ENCODE measurements around the gene EDRF1. TPM values are rescaled to one million over a fixed set of nuclear protein-coding genes. Genes with fewer than 3 reads are reported as not detected.
A peak's percentile ranks its signal among the peaks of the same experiment; 100 is the strongest.
"Not testable (repeated sequence)": the region's sequence is repeated elsewhere in the genome, so short reads cannot be mapped to it uniquely, and the experiment has no call there.

Gene EDRF1, protein sequence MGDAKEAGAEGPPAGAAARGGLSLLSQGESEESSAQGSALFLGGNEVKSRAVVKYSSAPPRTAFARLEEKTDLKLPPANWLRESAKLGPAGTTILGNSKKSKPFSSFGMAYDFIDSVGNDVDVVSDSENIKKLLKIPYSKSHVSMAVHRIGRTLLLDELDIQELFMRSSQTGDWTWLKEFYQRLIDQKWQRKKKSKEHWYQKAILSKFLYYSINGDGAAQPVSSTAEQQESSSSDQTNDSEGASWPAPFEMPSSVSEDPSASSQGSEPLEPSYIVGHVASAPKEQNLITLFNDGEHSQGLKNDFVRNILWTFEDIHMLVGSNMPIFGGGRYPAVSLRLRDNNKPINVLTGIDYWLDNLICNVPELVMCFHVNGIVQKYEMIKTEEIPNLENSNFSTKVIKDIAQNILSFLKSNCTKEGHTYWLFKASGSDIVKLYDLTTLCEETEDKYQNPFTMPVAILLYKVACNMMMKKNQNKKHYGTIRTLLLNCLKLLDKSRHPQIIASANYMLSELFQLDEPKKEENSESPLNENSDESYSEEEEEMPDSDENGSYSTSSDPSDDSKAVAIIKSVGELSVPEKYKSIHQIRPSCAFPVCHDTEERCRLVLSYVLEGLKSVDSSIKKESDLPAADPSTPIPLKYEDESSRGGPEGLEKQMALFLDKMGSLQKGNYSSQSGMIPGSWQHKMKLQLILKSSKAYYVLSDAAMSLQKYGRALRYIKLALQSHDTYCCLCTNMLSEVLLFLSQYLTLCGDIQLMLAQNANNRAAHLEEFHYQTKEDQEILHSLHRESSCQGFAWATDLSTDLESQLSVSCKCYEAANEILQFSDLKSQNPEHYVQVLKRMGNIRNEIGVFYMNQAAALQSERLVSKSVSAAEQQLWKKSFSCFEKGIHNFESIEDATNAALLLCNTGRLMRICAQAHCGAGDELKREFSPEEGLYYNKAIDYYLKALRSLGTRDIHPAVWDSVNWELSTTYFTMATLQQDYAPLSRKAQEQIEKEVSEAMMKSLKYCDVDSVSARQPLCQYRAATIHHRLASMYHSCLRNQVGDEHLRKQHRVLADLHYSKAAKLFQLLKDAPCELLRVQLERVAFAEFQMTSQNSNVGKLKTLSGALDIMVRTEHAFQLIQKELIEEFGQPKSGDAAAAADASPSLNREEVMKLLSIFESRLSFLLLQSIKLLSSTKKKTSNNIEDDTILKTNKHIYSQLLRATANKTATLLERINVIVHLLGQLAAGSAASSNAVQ
- total RNA-seq, result 17.0 and 23.2 TPM in 2 replicates

DNA sequence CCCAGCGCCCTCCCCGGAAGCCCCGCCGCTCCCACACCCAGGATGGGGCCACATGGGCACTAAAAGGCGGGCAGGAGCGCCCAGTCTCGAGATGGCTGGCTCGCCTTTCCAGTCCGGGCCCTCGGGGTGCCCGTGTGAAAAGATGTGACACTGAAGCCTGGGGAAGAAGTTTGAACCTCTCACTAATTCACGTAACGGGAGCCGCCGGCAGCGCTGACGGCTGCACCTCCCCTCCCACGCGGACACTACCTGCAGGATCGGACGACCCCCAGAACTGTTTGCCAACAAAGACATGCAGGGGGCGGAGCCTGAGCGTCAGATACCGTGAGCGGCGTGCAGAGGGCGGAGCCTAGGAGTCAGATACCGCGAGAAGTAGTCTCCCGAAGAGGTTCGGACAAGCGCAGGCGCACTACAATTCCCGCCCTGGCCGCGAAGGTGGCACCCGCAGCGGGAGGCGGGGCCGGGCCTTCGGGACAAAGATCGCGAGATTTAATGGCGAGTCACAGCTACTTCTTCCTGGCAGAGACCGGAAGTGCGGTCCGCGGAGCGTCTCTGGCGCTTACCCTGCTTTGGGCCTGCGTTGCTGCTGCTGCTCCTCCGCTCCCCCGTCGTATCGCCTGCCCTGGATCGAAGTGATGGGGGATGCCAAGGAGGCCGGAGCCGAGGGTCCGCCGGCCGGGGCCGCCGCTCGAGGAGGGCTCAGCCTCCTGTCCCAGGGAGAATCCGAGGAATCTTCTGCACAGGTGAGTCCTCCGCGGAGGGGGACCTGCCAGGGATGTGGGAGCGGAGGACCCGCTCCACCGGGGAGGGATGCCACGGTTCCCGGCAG lies at the start of gene EDRF1:
Gene EDRF1 (plus strand): TSS at position 537 of the 829 bp plus-strand sequence. CDS start 99 bp downstream, at position 636.
- peak; percentile 95 for DNase-seq (ENCODE audit: low read depth)

DNA sequence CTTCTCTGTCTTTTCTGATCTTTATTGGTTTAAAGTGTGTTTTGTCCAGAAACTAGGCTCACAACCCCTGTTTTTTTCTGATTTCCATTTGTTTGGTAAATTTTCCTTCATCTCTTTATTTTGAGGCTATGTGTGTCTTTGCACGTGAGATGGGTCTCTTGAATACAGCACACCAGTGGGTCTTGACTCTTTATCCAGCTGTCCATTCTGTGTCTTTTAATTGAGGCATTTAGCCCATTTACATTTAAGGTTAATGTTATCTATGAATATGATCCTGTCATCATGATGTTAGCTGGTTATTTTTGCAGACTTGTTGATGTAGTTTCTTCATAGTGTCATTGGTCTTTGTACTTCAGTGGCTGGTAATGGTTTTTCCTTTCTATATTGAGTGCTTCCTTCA lies 46.6 kb upstream of the EDRF1 start:
- DNase-seq (ENCODE audit: low read depth), result no peak

DNA sequence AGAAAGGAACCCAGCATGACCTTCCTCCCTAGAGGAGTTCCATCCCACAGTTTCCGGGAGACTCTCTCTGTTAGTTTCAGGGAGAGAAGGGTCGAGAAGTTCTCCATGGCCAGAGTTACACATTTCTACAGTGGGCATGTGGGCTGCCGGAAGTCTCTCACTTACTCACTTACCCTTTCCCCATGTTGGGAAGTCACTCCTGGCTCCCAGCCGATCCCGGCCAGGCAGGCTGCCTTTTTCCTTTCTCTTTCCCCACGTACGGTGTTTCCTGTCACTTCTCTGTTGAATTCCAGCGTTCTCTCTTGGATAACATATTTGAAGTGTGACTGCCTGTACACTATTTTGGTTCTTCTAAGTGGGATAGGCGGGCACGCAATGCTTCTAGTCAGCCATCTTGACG lies 40.1 kb upstream of the EDRF1 start:
- no peak for DNase-seq (ENCODE audit: low read depth)

DNA sequence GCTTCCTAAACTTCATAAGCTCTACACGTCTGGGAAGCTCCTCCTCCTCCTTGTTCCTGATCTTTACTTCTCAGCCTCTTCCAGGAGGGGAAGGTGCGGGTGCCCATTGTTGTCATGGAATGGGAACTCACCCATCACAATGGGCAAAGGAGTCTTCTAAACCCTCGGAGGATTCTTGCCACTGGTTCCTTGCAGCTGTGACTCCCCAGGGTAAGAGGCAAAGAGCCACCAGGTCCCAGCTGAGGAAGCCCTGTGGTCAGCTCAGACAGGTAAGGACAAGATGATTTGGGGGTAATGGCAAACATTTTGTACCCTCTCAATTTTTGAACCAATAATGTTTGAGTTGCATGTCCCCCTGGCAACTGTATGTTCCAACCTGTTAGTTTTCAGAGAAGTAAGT lies 36.4 kb upstream of the EDRF1 start, which contains the start of gene TEX36:
Gene TEX36 (minus strand): TSS at position 101 of the 400 bp plus-strand sequence. CDS start 174 bp downstream, outside the sequence.
- DNase-seq (ENCODE audit: low read depth), result no peak

DNA sequence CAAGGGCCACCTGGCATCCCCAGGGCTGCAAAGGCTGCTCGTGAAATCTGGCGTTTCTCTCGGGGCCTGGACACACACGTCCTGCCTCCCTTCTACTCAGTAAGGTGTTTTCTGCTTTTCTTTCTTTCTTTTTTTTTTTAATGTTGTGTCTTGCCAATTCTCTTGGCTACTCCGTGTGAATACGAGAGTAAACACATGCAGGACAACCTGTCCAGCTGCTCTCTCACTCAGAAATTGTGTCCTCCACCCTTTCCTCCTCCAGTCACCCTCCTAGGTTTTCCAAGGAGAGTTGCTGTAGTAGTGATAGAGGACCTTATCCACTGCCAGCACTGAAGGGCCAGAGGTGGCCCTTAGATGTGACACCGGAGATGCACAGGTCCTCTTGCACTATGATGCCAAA lies 35.7 kb upstream of the EDRF1 start:
- DNase-seq (ENCODE audit: low read depth), result no peak

DNA sequence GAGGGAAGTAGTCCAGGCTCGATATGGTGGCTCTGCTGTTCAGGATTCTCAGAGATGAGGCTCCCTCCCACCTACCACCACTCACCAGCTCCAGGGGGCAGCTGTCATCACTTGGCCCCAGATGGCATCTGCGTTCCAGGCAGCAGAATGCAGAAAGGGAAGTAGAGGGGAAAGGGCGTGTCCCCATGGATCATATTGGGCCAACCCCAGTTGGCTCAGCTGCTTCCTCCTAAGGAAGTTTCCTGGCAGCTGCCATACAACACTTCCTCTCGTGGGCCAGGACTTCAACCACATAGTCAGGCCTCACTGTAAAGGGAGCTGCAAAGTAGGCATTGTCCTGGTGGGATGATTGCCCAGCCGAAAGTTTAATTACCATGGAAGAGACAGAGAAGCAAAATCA lies 34.9 kb upstream of the EDRF1 start:
- DNase-seq (ENCODE audit: low read depth), result no peak

DNA sequence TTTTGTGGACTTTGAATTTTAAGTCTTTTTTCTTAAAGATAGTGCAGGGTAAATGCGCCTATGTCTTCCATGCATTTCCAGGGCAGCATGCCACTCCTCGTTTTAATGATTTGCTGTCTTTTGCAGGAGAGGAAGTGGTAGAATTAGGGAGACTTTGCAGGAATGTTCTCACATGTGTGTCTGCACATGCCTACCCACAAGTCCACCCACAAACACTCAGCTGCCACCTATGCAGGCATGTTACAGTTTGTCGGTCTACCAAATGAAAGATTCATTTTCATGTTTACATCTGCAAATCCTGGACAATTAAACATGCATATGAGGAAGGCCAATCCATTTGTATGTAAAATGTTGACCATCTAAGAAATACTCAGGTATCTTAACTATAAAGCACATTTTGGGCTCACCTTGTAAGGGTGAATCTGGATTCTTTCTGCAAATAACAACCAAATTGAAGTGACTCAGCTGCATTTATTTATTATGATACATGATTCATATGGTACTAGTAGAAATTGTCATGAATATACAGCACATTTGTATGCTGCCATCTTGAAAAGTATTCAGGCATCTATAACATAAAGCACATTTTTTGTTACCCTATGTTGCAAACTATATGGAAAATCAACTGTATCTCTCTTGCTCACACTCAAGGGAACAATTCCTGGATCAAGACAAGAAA lies 31.9 kb upstream of the EDRF1 start:
- DNase-seq (ENCODE audit: low read depth), result no peak

DNA sequence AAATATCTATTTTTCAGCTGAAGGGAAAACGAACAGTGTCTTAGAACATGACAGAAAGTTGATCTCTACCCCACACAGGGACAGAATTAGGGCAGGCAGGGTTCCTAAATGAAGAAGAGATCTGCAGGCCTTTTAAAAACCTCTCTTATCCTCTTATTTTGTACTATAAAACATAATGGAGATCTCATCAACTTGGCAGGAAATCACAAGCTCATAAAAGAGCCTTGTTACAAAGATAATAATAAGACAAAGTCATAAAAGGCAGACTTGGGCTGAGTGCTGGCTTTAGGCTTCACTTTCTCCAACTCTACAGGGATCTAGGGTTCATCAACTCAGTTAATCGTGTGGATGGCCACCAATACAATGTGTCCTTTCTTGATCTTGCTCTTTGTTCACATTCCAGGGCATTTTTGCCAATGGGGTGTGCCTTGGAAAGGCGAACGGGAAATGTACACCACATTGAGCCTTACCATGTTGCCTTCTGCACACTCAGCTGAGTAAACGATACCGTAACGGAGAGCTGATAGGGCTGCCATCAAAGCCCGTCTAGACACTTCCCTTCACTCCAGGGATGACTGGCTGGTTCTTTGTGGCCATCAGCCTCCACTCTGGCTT lies 29.4 kb upstream of the EDRF1 start:
- DNase-seq (ENCODE audit: low read depth), result no peak

DNA sequence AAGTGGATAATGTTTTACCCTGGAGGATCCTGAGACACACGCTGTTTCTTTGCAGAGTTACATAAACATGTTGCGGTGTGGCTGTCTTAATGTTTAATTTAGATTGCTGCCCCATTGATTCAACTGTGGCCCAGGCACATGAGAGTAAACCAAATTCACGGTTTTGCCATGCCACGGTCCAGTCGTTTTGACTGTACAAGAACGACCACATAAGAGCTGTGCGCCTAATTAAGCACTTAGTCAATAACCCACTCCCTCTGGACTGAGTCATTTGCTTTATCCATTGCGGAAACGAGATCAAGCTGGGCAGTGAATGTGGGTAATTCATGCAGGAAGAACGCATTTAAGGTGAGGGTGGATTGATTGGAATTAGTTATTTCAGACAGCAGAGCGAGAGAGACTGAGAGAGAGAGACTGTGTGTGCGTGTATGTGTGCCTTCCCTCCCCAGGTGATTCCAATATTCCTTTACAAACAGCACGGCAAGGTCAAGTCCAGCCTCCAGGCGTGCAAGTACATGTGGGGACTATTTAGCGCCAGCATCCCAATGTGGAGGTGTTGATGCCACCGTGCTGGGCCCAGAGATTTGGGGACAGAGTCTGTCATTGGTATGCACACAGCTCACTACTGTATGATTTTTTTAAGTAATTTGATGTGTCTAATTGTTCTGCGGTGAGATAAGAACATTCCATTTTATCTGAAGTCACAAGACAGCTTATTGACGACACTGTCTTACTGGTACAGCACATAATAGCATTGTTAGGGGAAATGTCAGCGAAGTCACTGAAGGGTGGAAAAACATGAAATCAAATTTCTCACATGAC lies 28.1 kb upstream of the EDRF1 start:
- peak; percentile 99 for DNase-seq (ENCODE audit: low read depth)

DNA sequence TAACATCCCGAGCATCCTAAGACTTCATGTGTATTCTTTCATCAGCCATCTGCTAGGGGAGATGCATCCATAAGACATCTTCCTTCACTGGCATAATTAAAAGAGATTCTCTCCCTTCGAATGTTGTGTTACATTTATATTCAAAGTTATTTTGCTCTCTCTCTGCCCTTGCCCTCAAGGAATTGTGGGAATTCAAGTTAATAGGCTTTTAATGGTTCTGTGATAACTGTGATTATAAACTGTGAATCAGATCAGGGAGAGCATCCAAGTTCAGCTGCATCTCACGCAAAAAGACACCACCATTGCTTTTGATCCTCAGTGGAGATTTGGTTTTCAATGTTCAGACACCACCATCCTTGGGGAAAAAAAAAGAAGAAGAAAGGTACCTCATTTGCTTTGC lies 27.3 kb upstream of the EDRF1 start:
- DNase-seq (ENCODE audit: low read depth), result no peak

DNA sequence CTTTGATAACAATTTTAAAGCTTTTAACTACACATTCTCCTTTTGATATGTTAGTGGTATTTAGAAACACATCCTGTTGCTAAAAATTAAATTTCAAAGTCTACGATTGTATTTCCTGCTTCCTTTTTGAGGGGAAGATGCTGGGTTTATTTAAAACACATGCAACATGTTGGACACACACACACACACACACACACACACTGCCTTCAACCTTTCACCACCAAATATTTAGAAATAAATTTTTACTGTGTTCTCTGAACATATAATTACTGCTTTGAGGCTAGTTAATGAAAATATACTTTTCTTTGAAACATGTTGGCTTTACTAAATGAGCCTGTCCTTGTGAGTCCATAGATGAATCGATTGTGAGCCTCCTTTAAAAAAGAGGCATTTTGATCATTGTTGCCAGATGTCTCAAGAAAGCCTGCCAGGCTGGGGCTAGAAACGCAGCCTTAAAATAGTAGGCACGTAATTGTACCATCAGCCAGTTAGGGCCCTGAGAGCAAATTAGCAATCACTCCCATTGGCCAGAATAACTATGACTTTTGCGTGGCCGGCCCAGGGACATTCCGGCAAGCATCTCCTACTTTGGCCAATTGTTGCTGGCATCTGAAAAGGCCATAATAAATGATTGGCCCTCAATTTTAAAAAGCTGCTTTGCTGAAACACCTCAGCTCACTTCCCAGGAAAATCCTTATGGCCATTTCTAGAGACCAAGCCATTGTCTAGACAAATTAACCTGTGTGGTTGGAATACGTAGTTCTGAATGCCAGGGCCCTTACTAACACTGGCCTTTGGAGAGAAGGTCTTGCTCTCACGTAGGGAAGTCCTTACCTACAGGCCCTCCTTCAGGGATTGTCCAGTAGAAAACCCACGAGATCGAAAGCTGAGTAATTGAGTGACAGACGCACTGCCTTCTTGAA lies 26.6 kb upstream of the EDRF1 start:
- peak; percentile 62 for DNase-seq (ENCODE audit: low read depth)

DNA sequence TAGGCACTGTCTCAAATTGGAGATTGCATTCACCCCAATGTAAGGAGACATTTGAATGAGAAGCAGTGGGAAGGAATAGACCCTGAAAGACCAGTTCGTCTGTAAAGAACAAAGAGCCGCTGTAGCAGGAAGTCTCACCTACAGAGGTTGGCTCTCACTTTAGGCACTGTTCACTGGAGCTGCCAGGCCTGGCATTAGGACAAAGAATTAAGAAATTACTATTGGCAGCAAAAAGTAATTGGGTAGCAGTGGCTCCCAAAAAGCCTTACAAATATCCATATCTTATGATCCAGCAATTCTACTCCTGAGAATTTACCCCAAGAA lies 26.0 kb upstream of the EDRF1 start:
- no peak for DNase-seq (ENCODE audit: low read depth)

DNA sequence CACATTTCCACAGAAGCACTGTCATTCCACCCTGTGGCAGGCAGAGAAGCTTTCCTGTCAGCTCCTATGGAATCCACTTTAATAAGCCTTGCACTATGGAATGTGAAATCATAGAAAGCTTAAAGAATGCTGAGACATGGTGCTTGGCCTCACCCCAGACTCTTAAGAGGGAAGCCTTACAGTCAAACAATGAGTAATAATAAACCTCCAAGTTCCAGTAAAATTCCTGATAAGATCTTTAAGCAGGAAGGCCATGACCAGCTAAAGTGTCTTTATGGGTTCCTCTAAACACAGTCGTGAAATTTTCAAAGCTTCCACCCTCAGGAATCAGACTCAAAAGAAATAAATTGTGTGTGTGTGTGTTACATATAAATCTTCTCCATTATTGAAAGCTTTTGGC lies 24.6 kb upstream of the EDRF1 start:
- peak; percentile 44 for DNase-seq (ENCODE audit: low read depth)

DNA sequence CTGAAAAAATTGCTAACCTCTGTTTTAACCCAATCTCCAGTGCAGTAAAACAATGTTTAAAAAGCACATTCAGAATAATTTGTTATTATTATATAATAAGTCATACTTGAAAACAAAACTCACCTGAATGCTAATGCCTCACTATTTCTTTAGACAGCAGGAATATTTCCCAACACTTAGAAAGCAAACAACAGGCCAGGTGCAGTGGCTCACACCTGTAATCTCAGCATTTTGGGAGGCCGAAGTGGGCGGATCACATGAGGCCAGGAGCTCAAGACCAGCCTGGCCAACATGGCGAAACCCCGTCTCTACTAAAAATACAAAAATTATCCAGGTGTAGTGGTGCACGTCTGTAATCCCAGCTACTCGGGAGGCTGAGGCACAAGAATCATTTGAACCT lies 22.6 kb upstream of the EDRF1 start:
- not testable (repeated sequence) for DNase-seq (ENCODE audit: low read depth)

DNA sequence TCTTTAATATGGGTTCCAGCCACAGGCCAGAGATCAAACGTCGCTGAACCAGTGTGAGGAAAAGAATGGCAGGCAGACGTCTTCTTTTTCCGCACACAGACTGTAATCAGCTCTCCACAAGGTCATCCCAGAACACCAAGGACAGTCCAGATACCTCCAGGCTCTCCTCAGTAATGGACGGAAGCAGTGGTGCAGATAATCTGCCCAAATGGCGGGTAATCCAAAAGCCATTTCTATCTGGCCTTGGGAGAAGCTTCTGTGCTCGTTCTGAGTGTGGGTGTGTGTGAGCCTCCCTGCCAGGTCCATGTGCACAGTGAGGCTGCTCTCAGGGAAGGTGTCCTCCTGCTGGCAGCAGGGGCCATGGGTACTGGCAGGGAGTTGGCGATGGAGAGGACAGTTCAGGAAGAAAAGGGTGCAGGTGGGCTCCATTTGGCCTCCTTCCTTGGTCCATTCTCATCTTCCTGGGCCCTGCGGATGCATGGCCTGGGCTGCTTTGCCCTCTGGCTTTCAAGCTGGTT lies 21.0 kb upstream of the EDRF1 start:
- DNase-seq (ENCODE audit: low read depth), result no peak

DNA sequence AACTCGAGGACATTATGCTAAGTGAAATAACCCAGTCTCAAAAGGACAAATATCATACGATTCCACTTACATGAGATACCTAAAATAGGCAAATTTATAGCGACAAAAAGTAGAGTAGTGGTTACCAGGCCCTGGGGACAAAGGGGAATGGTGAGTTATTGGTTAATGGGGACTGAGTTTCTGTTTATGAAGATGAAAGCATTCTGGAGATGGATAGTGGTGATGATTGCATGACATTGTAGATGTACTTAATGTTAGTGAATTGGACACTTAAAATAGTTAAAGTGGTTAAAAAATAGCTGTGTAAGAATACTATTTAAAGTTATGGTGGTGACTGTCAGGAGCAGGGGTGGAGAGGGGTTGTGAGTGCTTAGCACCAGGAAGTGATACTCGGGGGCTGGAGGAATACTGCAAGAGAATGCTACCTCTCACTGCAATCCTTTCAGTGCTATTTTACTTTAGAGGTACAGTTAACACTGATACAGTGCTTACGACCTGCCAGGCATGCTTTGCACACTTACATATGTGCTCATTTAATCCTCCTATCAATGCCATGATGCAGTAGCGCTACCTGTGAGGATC lies 19.9 kb upstream of the EDRF1 start:
- no peak for DNase-seq (ENCODE audit: low read depth)

DNA sequence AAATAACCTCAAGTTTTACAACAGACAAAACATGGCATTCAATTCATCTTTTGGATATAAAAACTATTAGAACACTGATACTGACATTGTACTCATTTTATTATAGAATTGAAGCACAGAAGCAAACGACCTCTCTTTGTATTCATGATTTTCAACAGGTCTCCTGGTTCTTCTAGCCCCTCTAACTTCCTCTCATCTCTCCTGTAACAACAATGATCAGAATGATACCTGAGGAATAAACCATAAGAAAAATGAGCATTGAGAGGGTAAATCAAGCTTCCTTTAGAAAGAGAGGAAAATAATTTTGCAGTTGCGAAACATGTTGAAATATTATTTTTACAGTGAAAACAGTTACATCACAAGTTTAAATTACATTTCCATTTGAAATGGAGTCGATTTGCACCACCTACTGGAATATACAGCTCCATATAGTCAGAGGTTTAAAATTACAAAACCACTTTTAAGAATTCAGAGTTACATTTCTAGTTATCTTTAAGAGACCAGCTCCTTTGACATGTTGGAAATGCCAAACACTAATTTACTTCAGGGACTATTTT lies 19.1 kb upstream of the EDRF1 start:
- DNase-seq (ENCODE audit: low read depth), result no peak
